HTR-8/SVneo (cell line): ENCODE measurements around the gene ZNF468.
"Not testable (repeated sequence)": the region's sequence is repeated elsewhere in the genome, so short reads cannot be mapped to it uniquely, and the experiment has no call there.

ENCODE experiments used
- DNase-seq: peaks from one replicate; pipeline ENCODE4 v3.0.0; 2011; ENCODE audit warnings: low spot score, mixed read lengths; ENCODE audit not compliant: insufficient read length
- FAIRE-seq: peaks from 2 replicates; lab custom pipeline; 2011; peaks lifted over from hg19 to GRCh38; lab: Jason Lieb, UNC

Gene ZNF468

GRCh38 chr19:52833541-52833940 lies 23.9 kb downstream of the ZNF468 start:
- FAIRE-seq, DNase-seq: not testable (repeated sequence)

- not testable (repeated sequence) for DNase-seq, FAIRE-seq
These were observed 27.6 kb downstream of the ZNF468 start for GRCh38 chr19:52829866-52830265.

GRCh38 chr19:52825765-52826164 lies 31.7 kb downstream of the ZNF468 start:
- no peak for FAIRE-seq
- no peak for DNase-seq

GRCh38 chr19:52823676-52824075 lies 33.7 kb downstream of the ZNF468 start:
- DNase-seq (no peak), FAIRE-seq (no peak)

- FAIRE-seq = peak; percentile 94
- peak; percentile 59 for DNase-seq
These were observed 36.0 kb downstream of the ZNF468 start, which contains the start of gene ZNF28 for GRCh38 chr19:52821204-52821960. TSS of gene ZNF28 (minus strand) at chr19:52821633. CDS start at chr19:52817958, 3,675 bp downstream.

- DNase-seq, FAIRE-seq: not testable (repeated sequence)
These were observed 36.8 kb downstream of the ZNF468 start for GRCh38 chr19:52820472-52821203.

- no peak for DNase-seq
- no peak for FAIRE-seq
These were observed 47.6 kb downstream of the ZNF468 start for GRCh38 chr19:52809801-52810200.

GRCh38 chr19:52799950-52800640 lies 57.3 kb downstream of the ZNF468 start:
- not testable (repeated sequence) for DNase-seq, FAIRE-seq

GRCh38 chr19:52789440-52789839 lies 68.0 kb downstream of the ZNF468 start:
- DNase-seq (no peak), FAIRE-seq (no peak)
